NK-92 treated with Interleukin-12 subunit alpha and Interleukin-12 subunit beta, amount 100 ng/mL, for 24 hours (cell line): ENCODE data around the gene CACNG6.
"Not testable (repeated sequence)": the region's sequence is repeated elsewhere in the genome, so short reads cannot be mapped to it uniquely, and the experiment has no call there.

Experiments
- DNase-seq: peaks from one replicate; lab custom pipeline; 2025; lab: John Stamatoyannopoulos, UW

Gene CACNG6

GRCh38 chr19:53991224-53992113 is at the start of gene CACNG6:
CACNG6 (plus strand) TSS chr19:53991637; CDS start chr19:53992878, 1,241 bp downstream.
- no peak for DNase-seq

- no peak for DNase-seq
These were observed 49.2 kb upstream of the CACNG6 start for GRCh38 chr19:53942001-53942786.

GRCh38 chr19:53944416-53944815 is 47.0 kb upstream of the CACNG6 start:
- DNase-seq, result no peak

- DNase-seq, result no peak
These were observed 46.5 kb upstream of the CACNG6 start for GRCh38 chr19:53944933-53945332.

GRCh38 chr19:53945441-53945840 is 46.0 kb upstream of the CACNG6 start:
- DNase-seq, result no peak

- DNase-seq, result no peak
These were observed 45.4 kb upstream of the CACNG6 start for GRCh38 chr19:53945998-53946397.

GRCh38 chr19:53947624-53948023 is 43.8 kb upstream of the CACNG6 start:
- DNase-seq, result no peak

- DNase-seq, result not testable (repeated sequence)
These were observed 42.8 kb upstream of the CACNG6 start for GRCh38 chr19:53948611-53949010.

- DNase-seq, result no peak
These were observed 40.0 kb upstream of the CACNG6 start for GRCh38 chr19:53951436-53951835.

GRCh38 chr19:53951947-53952346 is 39.5 kb upstream of the CACNG6 start:
- no peak for DNase-seq

- DNase-seq, result no peak
These were observed 38.1 kb upstream of the CACNG6 start for GRCh38 chr19:53953383-53953782.

GRCh38 chr19:53957448-53958167 is 33.8 kb upstream of the CACNG6 start:
- DNase-seq, result no peak

GRCh38 chr19:53958168-53958571 is 33.3 kb upstream of the CACNG6 start:
- DNase-seq, result no peak

GRCh38 chr19:53958823-53959757 is 32.3 kb upstream of the CACNG6 start:
- no peak for DNase-seq

- DNase-seq, result no peak
These were observed 31.2 kb upstream of the CACNG6 start for GRCh38 chr19:53960187-53960586.

- no peak for DNase-seq
These were observed 30.6 kb upstream of the CACNG6 start for GRCh38 chr19:53960886-53961285.

GRCh38 chr19:53961523-53962356 is 29.7 kb upstream of the CACNG6 start:
- DNase-seq, result no peak

GRCh38 chr19:53962887-53963431 is 28.5 kb upstream of the CACNG6 start, which contains the start of gene CACNG8:
CACNG8 (plus strand) TSS chr19:53962937.
- no peak for DNase-seq

- no peak for DNase-seq
These were observed 26.3 kb upstream of the CACNG6 start for GRCh38 chr19:53965091-53965490.

- no peak for DNase-seq
These were observed 24.5 kb upstream of the CACNG6 start for GRCh38 chr19:53966931-53967330.
